ENCODE results near the gene ZMIZ2.
"Not testable (repeated sequence)": the region's sequence is repeated elsewhere in the genome, so short reads cannot be mapped to it uniquely, and the experiment has no call there.

ZMIZ2 gene

GRCh38 chr7:44713680-44714335 lies 34.8 kb upstream of the ZMIZ2 start:
- H3K4me3 ChIP-seq (ENCODE audit: control insufficient read depth, low read depth, low read length) = no peak overlapping the region
- no peak for TF ChIP-seq CTCF (IDR thresholded peaks at IDR 0.05; ENCODE audit: control insufficient read depth, insufficient read depth, low read depth, low read length, missing control alignments)
- no peak for DNase-seq (ENCODE audit: low read depth)

- no peak for DNase-seq (ENCODE audit: low read depth)
- TF ChIP-seq CTCF (IDR thresholded peaks at IDR 0.05; ENCODE audit: control insufficient read depth, insufficient read depth, low read depth, low read length, missing control alignments) = no peak
These were observed 32.4 kb upstream of the ZMIZ2 start for GRCh38 chr7:44716205-44716604.

GRCh38 chr7:44720301-44720700 lies 28.3 kb upstream of the ZMIZ2 start:
- DNase-seq (ENCODE audit: low read depth) = no peak
- H3K4me3 ChIP-seq (ENCODE audit: control insufficient read depth, low read depth, low read length) = no peak overlapping the region
- no peak for TF ChIP-seq CTCF (IDR thresholded peaks at IDR 0.05; ENCODE audit: control insufficient read depth, insufficient read depth, low read depth, low read length, missing control alignments)

More at GRCh38 chr7:44716205-44716604, 32.4 kb upstream of the ZMIZ2 start:
- no peak overlapping the region for H3K4me3 ChIP-seq (ENCODE audit: control insufficient read depth, low read depth, low read length)

GRCh38 chr7:44724276-44724675 lies 24.4 kb upstream of the ZMIZ2 start:
- no peak for DNase-seq (ENCODE audit: low read depth)
- H3K4me3 ChIP-seq (ENCODE audit: control insufficient read depth, low read depth, low read length) = no peak overlapping the region
- no peak for TF ChIP-seq CTCF (IDR thresholded peaks at IDR 0.05; ENCODE audit: control insufficient read depth, insufficient read depth, low read depth, low read length, missing control alignments)

- not testable (repeated sequence) for H3K4me3 ChIP-seq (ENCODE audit: control insufficient read depth, low read depth, low read length); DNase-seq (ENCODE audit: low read depth)
These were observed 22.4 kb upstream of the ZMIZ2 start for GRCh38 chr7:44726250-44726649.

GRCh38 chr7:44727158-44727936 lies 21.3 kb upstream of the ZMIZ2 start:
- peak; percentile 67 for DNase-seq (ENCODE audit: low read depth)
- H3K4me3 ChIP-seq (ENCODE audit: control insufficient read depth, low read depth, low read length) = no peak overlapping the region
- TF ChIP-seq CTCF (IDR thresholded peaks at IDR 0.05; ENCODE audit: control insufficient read depth, insufficient read depth, low read depth, low read length, missing control alignments) = no peak

GRCh38 chr7:44727937-44728262 lies 20.7 kb upstream of the ZMIZ2 start:
- H3K4me3 ChIP-seq (ENCODE audit: control insufficient read depth, low read depth, low read length) = no peak overlapping the region
- no peak for TF ChIP-seq CTCF (IDR thresholded peaks at IDR 0.05; ENCODE audit: control insufficient read depth, insufficient read depth, low read depth, low read length, missing control alignments)
- no peak for DNase-seq (ENCODE audit: low read depth)
